ENCODE measurements around the gene ATP6V1F. TPM values are rescaled to one million over a fixed set of nuclear protein-coding genes. Genes with fewer than 3 reads are reported as not detected.

ATP6V1F gene
- total RNA-seq, 1 experiment from 2014 or later, result 115 TPM

DNA sequence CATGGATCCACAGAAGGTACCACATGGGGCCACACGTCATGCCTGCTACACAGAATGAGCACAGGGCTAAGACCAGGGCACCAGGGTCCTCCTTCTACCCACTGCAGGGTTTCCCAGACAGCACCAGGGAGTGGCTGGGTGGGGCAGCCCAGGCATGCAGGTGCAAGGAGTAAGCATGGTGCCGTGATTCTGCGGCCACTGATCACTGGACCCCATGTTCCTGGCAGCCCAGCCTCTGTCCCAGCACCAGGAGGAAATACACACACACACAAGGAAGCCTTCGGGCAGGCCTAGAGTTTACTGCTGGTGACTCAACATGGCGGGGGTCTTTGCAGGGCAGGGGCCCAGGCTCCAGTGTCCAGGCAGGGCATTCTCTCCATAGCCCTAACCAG is 13.9 kb downstream of the ATP6V1F start:
- no CpG with 5 or more reads among the region's 5 CpGs for WGBS (ENCODE audit: extremely low coverage, insufficient read length, low lambda C conversion rate)
- no peak overlapping the region for H3K4me3 Mint-ChIP-seq
- Histone ChIP-seq H3K27me3 (ENCODE audit: insufficient read depth, low read length) (no peaks in the 10 kb centered on the region), H2AFZ (ENCODE audit: low read length) (no peak overlapping the region), H3T11ph (ENCODE audit: low read length) (no peak overlapping the region), H2BK20ac (ENCODE audit: low read depth, low read length, poor library complexity, severe bottlenecking) (no peak overlapping the region), H3K56ac (ENCODE audit: insufficient read length, low read depth, low read length) (no peak overlapping the region), H3K4me2 (ENCODE audit: insufficient read depth, insufficient read length, low read length) (no peak overlapping the region), H3K14ac (ENCODE audit: insufficient read depth, low read length) (no peak overlapping the region), H3K23me2 (ENCODE audit: insufficient read length, low read depth, low read length, poor library complexity, severe bottlenecking) (no peaks in the 10 kb centered on the region), H2BK5ac (ENCODE audit: insufficient read length, low read length) (no peak overlapping the region), H4K5ac (ENCODE audit: insufficient read length, low read depth, low read length) (no peak overlapping the region), H3K79me1 (ENCODE audit: insufficient read depth, low read depth, low read length, poor library complexity, severe bottlenecking) (no peaks in the 10 kb centered on the region), H3K4ac (ENCODE audit: low read depth, low read length) (no peak overlapping the region), H4K91ac (ENCODE audit: insufficient read length, low read depth, low read length) (no peak overlapping the region), H3K18ac (ENCODE audit: insufficient read length, low read depth, low read length) (no peak overlapping the region), H3K9me3 (ENCODE audit: control insufficient read depth, low read depth, low read length) (no peaks in the 10 kb centered on the region), H3K79me2 (ENCODE audit: insufficient read depth, low read length) (no peaks in the 10 kb centered on the region), H4K20me1 (ENCODE audit: control insufficient read depth, insufficient read depth, insufficient read length) (no peaks in the 10 kb centered on the region), H4K8ac (replicated peaks; ENCODE audit: insufficient read length, low read depth, low read length) (no peak overlapping the region), H2BK120ac (ENCODE audit: low read depth, low read length, poor library complexity, severe bottlenecking) (no peak overlapping the region), H3K27ac (ENCODE audit: insufficient read length, low read depth, low read length) (no peak overlapping the region), H2AK5ac (ENCODE audit: insufficient read length, low read length) (no peak overlapping the region), H2BK12ac (ENCODE audit: insufficient read length, low read depth, low read length) (no peak overlapping the region), H3K23ac (ENCODE audit: insufficient read length, low read depth, low read length) (no peak overlapping the region), H3K4me1 (ENCODE audit: insufficient read depth, low read length) (no peaks in the 10 kb centered on the region), H3K9ac (ENCODE audit: extremely low read depth, insufficient read length, low read length) (no peak overlapping the region), H2BK15ac (ENCODE audit: low read depth, low read length) (no peak overlapping the region)
- no peaks in the 10 kb centered on the region for H3K9me3 Mint-ChIP-seq
- H3K36me3 Mint-ChIP-seq (ENCODE audit: insufficient read depth in 1 of 3, low read depth in 3 of 3), result no peaks in the 10 kb centered on the region; a peak in 1 of 7 replicates
- TF ChIP-seq, protein P1, sequence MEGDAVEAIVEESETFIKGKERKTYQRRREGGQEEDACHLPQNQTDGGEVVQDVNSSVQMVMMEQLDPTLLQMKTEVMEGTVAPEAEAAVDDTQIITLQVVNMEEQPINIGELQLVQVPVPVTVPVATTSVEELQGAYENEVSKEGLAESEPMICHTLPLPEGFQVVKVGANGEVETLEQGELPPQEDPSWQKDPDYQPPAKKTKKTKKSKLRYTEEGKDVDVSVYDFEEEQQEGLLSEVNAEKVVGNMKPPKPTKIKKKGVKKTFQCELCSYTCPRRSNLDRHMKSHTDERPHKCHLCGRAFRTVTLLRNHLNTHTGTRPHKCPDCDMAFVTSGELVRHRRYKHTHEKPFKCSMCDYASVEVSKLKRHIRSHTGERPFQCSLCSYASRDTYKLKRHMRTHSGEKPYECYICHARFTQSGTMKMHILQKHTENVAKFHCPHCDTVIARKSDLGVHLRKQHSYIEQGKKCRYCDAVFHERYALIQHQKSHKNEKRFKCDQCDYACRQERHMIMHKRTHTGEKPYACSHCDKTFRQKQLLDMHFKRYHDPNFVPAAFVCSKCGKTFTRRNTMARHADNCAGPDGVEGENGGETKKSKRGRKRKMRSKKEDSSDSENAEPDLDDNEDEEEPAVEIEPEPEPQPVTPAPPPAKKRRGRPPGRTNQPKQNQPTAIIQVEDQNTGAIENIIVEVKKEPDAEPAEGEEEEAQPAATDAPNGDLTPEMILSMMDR (conservative IDR thresholded peaks at IDR 0.05), result no peak
- H3K4me1 Mint-ChIP-seq, result peaks cover 7 to 8% of the 10 kb centered on the region in 2 experiments
- no peak overlapping the region for H3K27ac Mint-ChIP-seq
- H3K27me3 Mint-ChIP-seq (ENCODE audit: low read depth), result peaks cover 9% of the 10 kb centered on the region
- DNase-seq, result no peak

All from H9 (cell line).